NB4 (cell line): ENCODE data around the gene MINAR1.
A peak's percentile ranks its signal among the peaks of the same experiment; 100 is the strongest.

ENCODE experiments used
- DNase-seq: peaks from one replicate; pipeline ENCODE4 v3.0.0; 2010; ENCODE audit warnings: low read depth
- H3K4me3 ChIP-seq: one replicate; pipeline ENCODE4 v1.5.1; 2011; ENCODE audit warnings: mild to moderate bottlenecking, low read depth, low read length, moderate library complexity
- MYC ChIP-seq: IDR thresholded peaks from 2 replicates; pipeline ENCODE4 v1.6.1; 2011; ENCODE audit warnings: low read depth, low read length
- POLR2A ChIP-seq: IDR thresholded peaks from 2 replicates; pipeline ENCODE4 v1.6.1; 2011; ENCODE audit warnings: mild to moderate bottlenecking; ENCODE audit not compliant: insufficient read length; ENCODE audit errors: extremely low read depth
- TF ChIP-seq, protein P1 (sequence below): IDR thresholded peaks from one replicate; pipeline ENCODE4 v1.5.1; 2012; ENCODE audit warnings: low read depth, low read length
- TF ChIP-seq, protein P2 (sequence below): IDR thresholded peaks from 2 replicates; pipeline ENCODE4 v1.6.1; 2011; ENCODE audit warnings: low read depth, low read length

MINAR1 gene

DNA sequence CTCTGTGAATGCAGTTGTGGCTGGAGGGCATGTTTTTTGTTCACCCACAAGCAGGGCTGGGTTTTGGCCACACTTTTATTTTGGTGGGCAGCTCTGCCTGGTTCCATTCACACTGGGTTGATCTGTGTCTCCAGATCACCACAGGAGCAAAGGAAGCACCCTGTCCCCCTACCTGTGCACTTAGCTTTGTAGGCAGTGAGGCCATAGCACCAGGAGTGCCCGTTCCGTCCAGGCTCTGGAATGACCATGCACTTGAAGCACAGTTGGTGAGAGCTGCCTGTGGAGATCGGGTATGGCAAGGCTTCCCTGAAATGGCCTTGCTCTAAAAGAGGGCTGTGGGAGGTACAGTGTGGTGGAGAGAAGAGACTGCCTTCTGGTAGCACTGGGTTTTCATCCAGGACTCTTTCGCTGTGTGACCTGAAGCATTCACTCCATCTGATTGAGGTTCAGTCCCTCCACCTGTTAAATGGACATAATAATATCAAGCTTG, 31.7 kb downstream of the MINAR1 start:
- H3K4me3 ChIP-seq, result no peak overlapping the region

DNA sequence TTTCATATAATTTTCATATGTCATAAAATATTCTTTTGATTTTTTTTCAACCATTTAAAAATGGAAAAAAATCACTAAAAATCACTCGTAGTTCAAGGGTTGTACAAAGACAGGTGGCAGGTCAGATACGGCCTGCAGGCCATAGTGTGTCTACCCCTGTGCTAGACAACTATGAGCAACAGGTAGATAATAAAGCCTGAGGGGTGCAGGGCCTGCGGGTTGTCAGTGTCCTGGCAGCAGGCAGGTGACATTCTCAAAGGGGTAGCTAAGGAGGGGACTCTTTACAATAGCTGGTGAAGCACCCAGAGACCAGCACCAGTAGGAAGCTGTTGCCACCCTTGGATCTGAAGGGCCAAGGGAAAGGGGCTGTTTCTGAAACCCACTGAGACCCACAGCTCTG, 34.4 kb downstream of the MINAR1 start:
- no peak for DNase-seq

More for the DNA sequence above, 31.7 kb downstream of the MINAR1 start:
- TF ChIP-seq POLR2A, result no peak
- TF ChIP-seq, protein P1, sequence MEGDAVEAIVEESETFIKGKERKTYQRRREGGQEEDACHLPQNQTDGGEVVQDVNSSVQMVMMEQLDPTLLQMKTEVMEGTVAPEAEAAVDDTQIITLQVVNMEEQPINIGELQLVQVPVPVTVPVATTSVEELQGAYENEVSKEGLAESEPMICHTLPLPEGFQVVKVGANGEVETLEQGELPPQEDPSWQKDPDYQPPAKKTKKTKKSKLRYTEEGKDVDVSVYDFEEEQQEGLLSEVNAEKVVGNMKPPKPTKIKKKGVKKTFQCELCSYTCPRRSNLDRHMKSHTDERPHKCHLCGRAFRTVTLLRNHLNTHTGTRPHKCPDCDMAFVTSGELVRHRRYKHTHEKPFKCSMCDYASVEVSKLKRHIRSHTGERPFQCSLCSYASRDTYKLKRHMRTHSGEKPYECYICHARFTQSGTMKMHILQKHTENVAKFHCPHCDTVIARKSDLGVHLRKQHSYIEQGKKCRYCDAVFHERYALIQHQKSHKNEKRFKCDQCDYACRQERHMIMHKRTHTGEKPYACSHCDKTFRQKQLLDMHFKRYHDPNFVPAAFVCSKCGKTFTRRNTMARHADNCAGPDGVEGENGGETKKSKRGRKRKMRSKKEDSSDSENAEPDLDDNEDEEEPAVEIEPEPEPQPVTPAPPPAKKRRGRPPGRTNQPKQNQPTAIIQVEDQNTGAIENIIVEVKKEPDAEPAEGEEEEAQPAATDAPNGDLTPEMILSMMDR, result no peak
- no peak for TF ChIP-seq MYC
- TF ChIP-seq, protein P2, sequence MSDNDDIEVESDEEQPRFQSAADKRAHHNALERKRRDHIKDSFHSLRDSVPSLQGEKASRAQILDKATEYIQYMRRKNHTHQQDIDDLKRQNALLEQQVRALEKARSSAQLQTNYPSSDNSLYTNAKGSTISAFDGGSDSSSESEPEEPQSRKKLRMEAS, result no peak
- no peak for DNase-seq

DNA sequence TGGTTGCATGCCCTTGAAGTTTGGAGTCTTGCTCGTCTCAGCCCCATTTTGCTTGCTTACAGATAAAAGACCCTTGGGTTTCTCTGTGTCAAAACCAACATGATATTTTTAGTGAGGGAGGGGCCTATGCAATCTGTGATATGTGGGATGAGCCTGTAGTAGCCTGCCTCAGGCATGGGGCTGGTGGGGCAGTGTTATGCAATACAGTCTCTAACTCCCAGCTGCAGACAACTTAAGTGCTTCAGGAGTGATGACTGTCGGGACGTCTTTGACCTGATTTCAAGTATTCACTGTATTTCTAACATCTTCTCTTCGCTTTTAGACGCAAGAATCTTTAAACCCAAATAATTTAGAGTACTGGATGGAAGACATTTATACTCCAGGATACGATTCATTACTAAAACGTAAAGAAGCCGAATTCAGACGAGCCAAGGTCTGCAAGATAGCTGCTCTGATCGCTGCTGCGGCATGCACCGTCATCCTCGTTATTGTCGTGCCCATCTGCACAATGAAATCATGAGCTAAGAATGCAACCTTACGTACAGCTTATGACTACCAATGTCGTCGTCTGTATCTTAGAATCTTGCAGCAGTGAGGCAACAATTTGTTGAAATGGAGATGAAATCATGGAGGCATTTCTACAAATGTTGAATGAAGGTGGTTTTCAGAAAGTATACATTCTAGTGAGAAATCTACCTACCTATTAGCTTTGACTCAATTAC, 35.9 kb downstream of the MINAR1 start:
- peak; percentile 28 for DNase-seq
- H3K4me3 ChIP-seq, result no peak overlapping the region
- no peak for TF ChIP-seq POLR2A
- TF ChIP-seq, protein P2, result no peak

More for the DNA sequence above, 34.4 kb downstream of the MINAR1 start:
- no peak overlapping the region for H3K4me3 ChIP-seq
- TF ChIP-seq POLR2A, result no peak
- TF ChIP-seq, protein P2, result no peak
- no peak for TF ChIP-seq MYC
- TF ChIP-seq, protein P1, result no peak

GRCh38 chr15:79472446-79472845, 40.3 kb downstream of the MINAR1 start:
- no peak overlapping the region for H3K4me3 ChIP-seq
- TF ChIP-seq POLR2A (no peak), MYC (no peak)
- TF ChIP-seq, protein P2, result no peak
- TF ChIP-seq, protein P1, result no peak

GRCh38 chr15:79474252-79474651, 42.1 kb downstream of the MINAR1 start:
- no peak for DNase-seq
- TF ChIP-seq MYC (no peak), POLR2A (no peak)
- TF ChIP-seq, protein P2, result no peak
- TF ChIP-seq, protein P1, result no peak
- H3K4me3 ChIP-seq, result no peak overlapping the region

More at GRCh38 chr15:79472446-79472845, 40.3 kb downstream of the MINAR1 start:
- no peak for DNase-seq

- no peak for DNase-seq
- H3K4me3 ChIP-seq, result no peak overlapping the region
Measured at GRCh38 chr15:79475306-79475705, 43.2 kb downstream of the MINAR1 start.

More at GRCh38 chr15:79475306-79475705, 43.2 kb downstream of the MINAR1 start:
- TF ChIP-seq, protein P2, result no peak
- TF ChIP-seq MYC, result no peak
- TF ChIP-seq, protein P1, result no peak
- no peak for TF ChIP-seq POLR2A
